CD4-positive, alpha-beta memory T cell (primary cell): Measurements from ENCODE around the gene DBP. TPM values are rescaled to one million over a fixed set of nuclear protein-coding genes. Genes with fewer than 3 reads are reported as not detected.
"Not testable (repeated sequence)": the region's sequence is repeated elsewhere in the genome, so short reads cannot be mapped to it uniquely, and the experiment has no call there.

Experiments
- CTCF ChIA-PET: fragments of 350-600 bp; sonication (Branson Sonifier 250); formaldehyde crosslinking; loops from one replicate; lab custom pipeline; 2021; ENCODE audit warnings: inconsistent platforms; ENCODE audit not compliant: partially characterized antibody; lab: Charles Lee
- POLR2A ChIA-PET: fragments of 350-600 bp; sonication (Branson Sonifier 250); formaldehyde crosslinking; loops from one replicate; lab custom pipeline; 2021; ENCODE audit not compliant: partially characterized antibody; lab: Charles Lee
- DNase-seq, 5 donors: peaks; one replicate each; pipeline versions ENCODE4 v3.0.0 to v3.0.0-alpha.2; 2020 to 2022; ENCODE audit warnings: mixed read lengths in 1 of 5
- H3K27ac ChIP-seq: one replicate; pipeline ENCODE4 v1.7.0; 2013; ENCODE audit warnings: low read depth, low read length
- H3K27me3 ChIP-seq: 2 replicates; pipeline ENCODE4 v1.7.0; 2013; ENCODE audit warnings: mild to moderate bottlenecking, low read length, moderate library complexity; ENCODE audit not compliant: insufficient read depth
- H3K36me3 ChIP-seq: 2 replicates; pipeline ENCODE4 v1.7.0; 2013; ENCODE audit warnings: mild to moderate bottlenecking, low read length, moderate library complexity; ENCODE audit not compliant: insufficient read depth
- H3K4me1 ChIP-seq: 2 replicates; pipeline ENCODE4 v1.7.0; 2013; ENCODE audit warnings: mild to moderate bottlenecking, low read length, moderate library complexity; ENCODE audit not compliant: insufficient read depth
- H3K4me3 ChIP-seq, 2 donors: one replicate each; pipeline ENCODE4 v1.7.0; 2013; ENCODE audit warnings: low read length in 2 of 2, mild to moderate bottlenecking in 1 of 2
- H3K9me3 ChIP-seq, 2 donors: one replicate each; pipeline ENCODE4 v1.7.0; 2013; ENCODE audit warnings: low read length in 2 of 2, control low read depth in 1 of 2; ENCODE audit not compliant: control insufficient read depth in 1 of 2
- H3K27ac Mint-ChIP-seq, 7 donors: one replicate each; pipeline ENCODE4 v1.8.0; 2020 to 2021; ENCODE audit warnings: mixed read lengths in 7 of 7, mild to moderate bottlenecking in 6 of 7, inconsistent platforms in 3 of 7, moderate library complexity in 3 of 7
- H3K27me3 Mint-ChIP-seq, 2 donors: one replicate each; pipeline ENCODE4 v1.8.0; 2020 to 2021; ENCODE audit warnings: mixed read lengths in 2 of 2
- H3K36me3 Mint-ChIP-seq, 2 donors: one replicate each; pipeline ENCODE4 v1.8.0; 2020 to 2021; ENCODE audit warnings: mixed read lengths in 2 of 2, inconsistent platforms in 1 of 2, mild to moderate bottlenecking in 1 of 2
- H3K4me1 Mint-ChIP-seq, 4 donors: one replicate each; pipeline ENCODE4 v1.8.0; 2020 to 2021; ENCODE audit warnings: mixed read lengths in 4 of 4, mild to moderate bottlenecking in 1 of 4
- H3K4me3 Mint-ChIP-seq, 8 donors: one replicate each; pipeline ENCODE4 v1.8.0; 2020 to 2021; ENCODE audit warnings: mixed read lengths in 8 of 8, mild to moderate bottlenecking in 7 of 8, moderate library complexity in 6 of 8, inconsistent platforms in 3 of 8
- H3K9me3 Mint-ChIP-seq, 8 donors: one replicate each; pipeline ENCODE4 v1.8.0; 2020 to 2021; ENCODE audit warnings: mixed read lengths in 8 of 8, mild to moderate bottlenecking in 5 of 8, inconsistent platforms in 3 of 8, moderate library complexity in 1 of 8
- intact Hi-C: fragments of 100-400 bp; cut with micrococcal nuclease; formaldehyde crosslinking; loops from one replicate; pipeline ENCODE4 v1.15.1; 2023
- polyA plus RNA-seq, 2 donors: library from polyadenylated mRNA; unstranded; fragments of 300-500 nt; fragmentation: Illumina TruSeq; gene quantifications; one replicate each; pipeline ENCODE4 v1.2.3, GENCODE V29; 2021
- total RNA-seq, 2 experiments: library from RNA; stranded (reverse); gene quantifications; one replicate each; pipeline ENCODE4 v1.2.3, GENCODE V29; 2021

Gene DBP
- total RNA-seq (10 to 100 TPM; 62.6 to 69.5 TPM), polyA plus RNA-seq (100 to 1,000 TPM in 1 of 2 donors, 10 to 100 TPM in 1; 37.4 to 113 TPM)

- no peaks in the 10 kb centered on the region for H3K27me3 ChIP-seq
- peak within 1 kb of the TSS; percentile 52 to 88 for H3K4me3 ChIP-seq
- intact Hi-C loops = loop anchor here (1.0 to 5.0 kb wide), 6 partner anchors 13 to 355 kb away; partner anchors contain the start of genes GYS1, RPL18, RUVBL2 and SPHK2
- peak in 1 of 5 donors; percentile 62 for DNase-seq
- H3K27ac ChIP-seq = peak within 1 kb of the TSS; percentile 88
- Mint-ChIP-seq H3K27ac (peak within 1 kb of the TSS; percentile 93 to 100 (median 99)), H3K4me1 (peaks cover 20 to 56% (median 41%) of the 10 kb centered on the region in 4 donors), H3K4me3 (peak within 1 kb of the TSS; percentile 89 to 100 (median 99)), H3K36me3 (peaks cover 6 to 30% of the 10 kb centered on the region in 2 donors), H3K27me3 (no peaks in the 10 kb centered on the region), H3K9me3 (peaks cover 0 to 4% (median 0%) of the 10 kb centered on the region in 8 donors)
- ChIA-PET CTCF (interaction anchor here (1.3 to 2.7 kb wide), 3 partner anchors 9 to 38 kb away, joined by 4 to 16 read pairs (median 5); partner anchors contain the start of gene CA11), POLR2A (interaction anchor here (0.9 to 3.4 kb wide), 14 partner anchors 9 to 304 kb away, joined by 3 to 70 read pairs (median 7); partner anchors contain the start of genes CA11, FAM83E, RPL18 and SPHK2)
- H3K4me1 ChIP-seq = peaks cover 46% of the 10 kb centered on the region
- H3K9me3 ChIP-seq = no peaks in the 10 kb centered on the region
- peaks cover 14% of the 10 kb centered on the region for H3K36me3 ChIP-seq
Observed at GRCh38 chr19:48636859-48637448, at the start of gene DBP. DBP (minus strand) TSS chr19:48637379; CDS start chr19:48636994, 385 bp downstream.

DNA sequence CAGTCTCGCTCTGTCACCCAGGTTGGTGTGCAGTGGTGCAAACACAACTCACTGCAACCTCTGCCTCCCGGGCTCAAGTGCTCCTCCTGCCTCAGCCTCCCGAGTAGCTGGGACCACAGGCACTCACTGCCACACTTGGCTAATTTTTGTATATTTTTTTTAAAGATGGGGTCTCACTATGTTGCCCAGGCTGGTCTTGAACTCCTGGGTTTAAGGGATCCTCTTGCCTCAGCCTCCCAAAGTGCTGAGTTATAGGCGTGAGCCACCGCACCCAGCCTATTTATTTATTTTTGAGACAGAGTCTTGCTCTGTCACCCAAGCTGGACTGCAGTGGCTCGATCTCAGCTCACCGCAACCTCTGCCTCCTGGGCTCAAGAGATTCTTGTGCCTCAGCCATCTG lies 49.5 kb upstream of the DBP start:
- H3K4me1 Mint-ChIP-seq, H3K4me3 Mint-ChIP-seq, H3K9me3 Mint-ChIP-seq, intact Hi-C loops, DNase-seq, H3K4me1 ChIP-seq, POLR2A ChIA-PET, H3K9me3 ChIP-seq, H3K27ac ChIP-seq, H3K4me3 ChIP-seq, H3K27me3 Mint-ChIP-seq, H3K36me3 ChIP-seq, CTCF ChIA-PET, H3K36me3 Mint-ChIP-seq, H3K27me3 ChIP-seq: not testable (repeated sequence)
- peak overlapping the region in 1 of 7 donors; percentile 8 for H3K27ac Mint-ChIP-seq

DNA sequence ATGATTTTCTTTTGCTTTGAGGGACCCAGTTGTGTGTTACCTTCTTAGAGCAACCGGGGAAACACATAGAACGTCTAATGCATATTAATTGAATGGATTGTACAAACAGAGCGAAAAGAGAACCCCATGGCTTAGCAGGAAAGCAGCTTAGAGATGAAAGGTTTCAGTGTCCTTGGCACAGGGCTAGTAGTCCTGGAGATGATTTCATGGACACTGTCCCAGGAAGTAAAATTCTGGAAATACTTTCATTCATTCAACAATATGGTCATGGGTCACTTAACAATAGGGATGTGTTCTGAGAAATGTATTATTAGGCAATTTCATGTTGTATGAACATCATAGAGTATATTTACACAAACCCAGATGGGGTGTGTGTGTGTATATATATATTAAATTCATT lies 48.9 kb upstream of the DBP start:
- Mint-ChIP-seq H3K27me3 (no peaks in the 10 kb centered on the region), H3K27ac (no peak overlapping the region), H3K4me1 (no peaks in the 10 kb centered on the region), H3K36me3 (no peaks in the 10 kb centered on the region), H3K4me3 (no peak overlapping the region), H3K9me3 (no peaks in the 10 kb centered on the region)
- no peaks in the 10 kb centered on the region for H3K4me1 ChIP-seq
- intact Hi-C loops = no loop called here
- H3K27ac ChIP-seq = no peak overlapping the region
- no peak overlapping the region for H3K4me3 ChIP-seq
- H3K27me3 ChIP-seq = no peaks in the 10 kb centered on the region
- H3K36me3 ChIP-seq = no peaks in the 10 kb centered on the region
- no peaks in the 10 kb centered on the region for H3K9me3 ChIP-seq
- no peak for DNase-seq
- ChIA-PET POLR2A (interaction anchor here (0.5 kb wide), 1 partner anchor 411 kb away, joined by 3 read pairs; no protein-coding TSS in a partner anchor), CTCF (interaction anchor here (2.1 kb wide), 1 partner anchor 11 kb away, joined by 7 read pairs; no protein-coding TSS in a partner anchor)

- Histone ChIP-seq H3K4me3 (no peak overlapping the region), H3K27ac (no peak overlapping the region), H3K36me3 (no peaks in the 10 kb centered on the region), H3K27me3 (no peaks in the 10 kb centered on the region), H3K9me3 (no peaks in the 10 kb centered on the region), H3K4me1 (no peaks in the 10 kb centered on the region)
- DNase-seq = no peak
- intact Hi-C loops = no loop called here
- no peaks in the 10 kb centered on the region for H3K4me1 Mint-ChIP-seq
- ChIA-PET CTCF (interaction anchor here (2.1 kb wide), 1 partner anchor 10 kb away, joined by 7 read pairs; no protein-coding TSS in a partner anchor), POLR2A (interaction anchor here (0.5 kb wide), 1 partner anchor 412 kb away, joined by 3 read pairs; no protein-coding TSS in a partner anchor)
- H3K27ac Mint-ChIP-seq = no peak overlapping the region
- H3K36me3 Mint-ChIP-seq = no peaks in the 10 kb centered on the region
- no peaks in the 10 kb centered on the region for H3K27me3 Mint-ChIP-seq
- no peak overlapping the region for H3K4me3 Mint-ChIP-seq
- no peaks in the 10 kb centered on the region for H3K9me3 Mint-ChIP-seq
Observed at GRCh38 chr19:48685583-48685982, 48.4 kb upstream of the DBP start.

DNA sequence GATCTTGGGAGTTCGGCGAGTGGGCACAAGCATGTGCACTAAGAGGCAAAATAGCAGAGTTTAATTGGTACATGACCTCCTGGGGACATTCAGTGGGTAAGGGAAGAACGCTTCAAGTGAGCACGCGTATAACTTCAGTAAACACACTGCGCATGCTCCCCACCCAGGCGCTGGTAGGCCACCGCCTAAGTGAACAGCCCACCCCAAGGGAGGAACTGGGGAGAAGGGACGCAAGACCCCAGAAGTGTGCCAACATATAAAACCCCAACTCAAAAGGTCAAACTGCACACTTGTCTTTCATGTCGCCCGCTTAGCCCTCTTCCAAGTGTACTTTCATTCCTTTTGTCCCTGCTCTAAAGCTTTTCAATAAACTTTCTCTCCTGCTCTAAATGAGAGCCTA lies 46.2 kb upstream of the DBP start:
- Mint-ChIP-seq H3K4me1 (no peaks in the 10 kb centered on the region), H3K27me3 (no peaks in the 10 kb centered on the region), H3K4me3 (no peak overlapping the region), H3K9me3 (no peaks in the 10 kb centered on the region), H3K36me3 (no peaks in the 10 kb centered on the region), H3K27ac (no peak overlapping the region)
- intact Hi-C loops = no loop called here
- no peaks in the 10 kb centered on the region for H3K27me3 ChIP-seq
- H3K4me3 ChIP-seq = no peak overlapping the region
- no peaks in the 10 kb centered on the region for H3K9me3 ChIP-seq
- ChIA-PET POLR2A (interaction anchor here (0.7 kb wide), 1 partner anchor 9 kb away, joined by 3 read pairs; no protein-coding TSS in a partner anchor), CTCF (no interaction called here)
- H3K4me1 ChIP-seq = no peaks in the 10 kb centered on the region
- no peak for DNase-seq
- H3K36me3 ChIP-seq = no peaks in the 10 kb centered on the region
- no peak overlapping the region for H3K27ac ChIP-seq

DNA sequence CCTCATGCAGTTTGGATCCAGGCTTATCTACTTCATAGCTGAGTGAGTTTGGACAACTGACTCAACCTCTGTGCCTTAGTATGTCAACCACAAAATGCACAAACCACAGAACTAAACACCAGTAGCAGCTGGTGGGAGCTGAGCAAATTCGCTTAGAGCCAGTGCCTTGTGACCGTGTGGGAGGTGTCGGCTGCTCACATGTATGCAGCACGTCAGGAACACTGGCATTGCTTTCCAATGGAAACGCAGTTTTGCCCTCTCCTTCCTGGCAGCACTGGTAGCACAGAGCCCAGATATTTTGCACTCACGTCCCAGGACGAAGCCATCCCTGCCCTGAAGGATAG lies 43.9 kb upstream of the DBP start:
- no peaks in the 10 kb centered on the region for H3K27me3 Mint-ChIP-seq
- H3K4me3 ChIP-seq = no peak overlapping the region
- H3K9me3 ChIP-seq = no peaks in the 10 kb centered on the region
- no peak for DNase-seq
- no peaks in the 10 kb centered on the region for H3K36me3 Mint-ChIP-seq
- ChIA-PET CTCF (no interaction called here), POLR2A (no interaction called here)
- H3K27ac Mint-ChIP-seq = no peak overlapping the region
- no peaks in the 10 kb centered on the region for H3K9me3 Mint-ChIP-seq
- no peak overlapping the region for H3K4me3 Mint-ChIP-seq
- intact Hi-C loops = no loop called here
- H3K27me3 ChIP-seq = no peaks in the 10 kb centered on the region
- H3K27ac ChIP-seq = no peak overlapping the region
- no peaks in the 10 kb centered on the region for H3K4me1 Mint-ChIP-seq
- no peaks in the 10 kb centered on the region for H3K36me3 ChIP-seq
- no peaks in the 10 kb centered on the region for H3K4me1 ChIP-seq

DNA sequence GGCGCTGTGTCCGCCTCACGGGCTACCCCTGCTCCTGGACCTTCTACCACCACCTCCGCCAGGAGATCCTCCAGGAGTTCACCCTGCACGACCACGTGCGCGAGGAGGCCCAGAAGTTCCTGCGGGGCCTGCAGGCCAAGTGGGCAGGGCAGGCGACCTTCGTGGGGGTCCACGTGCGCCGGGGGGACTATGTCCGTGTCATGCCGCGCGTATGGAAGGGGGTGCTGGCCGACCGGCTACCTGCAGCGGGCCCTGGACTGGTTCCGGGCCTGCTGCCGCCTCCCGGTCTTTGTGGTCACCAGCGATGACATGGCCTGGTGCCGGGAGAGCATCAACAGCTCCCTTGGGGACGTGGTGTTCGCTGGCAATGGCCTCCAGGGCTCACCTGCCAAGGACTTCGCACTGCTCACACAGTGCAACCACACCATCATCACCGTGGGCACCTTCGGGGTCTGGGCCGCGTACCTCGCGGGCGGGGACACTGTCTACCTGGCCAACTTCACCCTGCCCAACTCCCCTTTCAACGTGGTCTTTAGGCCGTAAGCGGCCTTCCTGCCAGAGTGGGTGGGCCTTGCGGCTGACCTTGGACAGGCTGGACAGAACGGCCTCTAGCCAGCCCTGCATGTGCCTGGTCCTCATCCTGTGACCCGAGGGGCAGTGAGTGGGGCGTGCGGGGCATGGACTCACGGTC lies 43.4 kb upstream of the DBP start:
- intact Hi-C loops = no loop called here
- ChIA-PET CTCF (no interaction called here), POLR2A (no interaction called here)
- H3K9me3 Mint-ChIP-seq = no peaks in the 10 kb centered on the region
- no peak overlapping the region for H3K27ac Mint-ChIP-seq
- H3K27me3 ChIP-seq = no peaks in the 10 kb centered on the region
- H3K9me3 ChIP-seq = no peaks in the 10 kb centered on the region
- peaks cover 2% of the 10 kb centered on the region for H3K4me1 ChIP-seq
- H3K4me1 Mint-ChIP-seq = peaks cover 0 to under 1% (median under 1%) of the 10 kb centered on the region in 4 donors
- H3K36me3 Mint-ChIP-seq = no peaks in the 10 kb centered on the region
- H3K4me3 Mint-ChIP-seq = no peak overlapping the region
- DNase-seq = no peak
- H3K4me3 ChIP-seq = no peak overlapping the region
- H3K27me3 Mint-ChIP-seq = no peaks in the 10 kb centered on the region
- no peak overlapping the region for H3K27ac ChIP-seq
- no peaks in the 10 kb centered on the region for H3K36me3 ChIP-seq
